Activated CD4-positive, alpha-beta T cell treated with anti-CD3 and anti-CD28 coated beads, Interleukin-2, amount 50 U/mL, for 24 hours (primary cell): ENCODE measurements around the gene USP46.

Experiments used
- DNase-seq, 2 donors: peaks; one replicate each; pipeline ENCODE4 v3.0.0-alpha.2; 2020; ENCODE audit warnings: low read depth in 1 of 2, low spot score in 1 of 2

The USP46 gene

GRCh38 chr4:52657292-52657617, 1.8 kb downstream of the USP46 start:
- no peak for DNase-seq

GRCh38 chr4:52655506-52655905, 3.6 kb downstream of the USP46 start:
- DNase-seq: no peak

GRCh38 chr4:52651996-52652672, 7.0 kb downstream of the USP46 start:
- DNase-seq: no peak

- DNase-seq: no peak
Observed at GRCh38 chr4:52648836-52649235, 10.3 kb downstream of the USP46 start.

- no peak for DNase-seq
Observed at GRCh38 chr4:52646741-52647140, 12.4 kb downstream of the USP46 start.

GRCh38 chr4:52646096-52646495, 13.0 kb downstream of the USP46 start:
- no peak for DNase-seq

- no peak for DNase-seq
Observed at GRCh38 chr4:52645300-52645699, 13.8 kb downstream of the USP46 start.

DNA sequence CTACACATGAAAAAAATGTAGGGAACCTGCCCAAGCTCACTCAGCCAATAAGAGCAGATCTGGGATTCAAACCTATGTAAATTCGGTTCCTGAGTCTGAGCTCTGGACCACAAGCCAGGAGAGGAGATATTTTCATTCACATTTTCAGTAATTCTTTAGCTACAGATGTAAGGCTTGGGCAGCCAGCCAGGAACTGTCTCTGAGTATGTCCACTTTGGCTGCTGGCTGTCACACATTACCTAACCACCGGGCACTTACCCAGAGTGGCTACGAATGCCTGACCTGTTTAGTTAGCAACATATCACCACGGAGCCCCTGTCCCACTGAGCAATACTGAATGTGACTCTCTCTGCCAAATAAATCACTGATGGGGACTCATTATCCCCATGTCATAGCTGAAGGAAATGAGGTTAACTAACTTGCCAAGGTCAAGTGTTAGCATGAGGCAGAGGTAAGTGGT, 15.3 kb downstream of the USP46 start:
- no peak for DNase-seq

DNA sequence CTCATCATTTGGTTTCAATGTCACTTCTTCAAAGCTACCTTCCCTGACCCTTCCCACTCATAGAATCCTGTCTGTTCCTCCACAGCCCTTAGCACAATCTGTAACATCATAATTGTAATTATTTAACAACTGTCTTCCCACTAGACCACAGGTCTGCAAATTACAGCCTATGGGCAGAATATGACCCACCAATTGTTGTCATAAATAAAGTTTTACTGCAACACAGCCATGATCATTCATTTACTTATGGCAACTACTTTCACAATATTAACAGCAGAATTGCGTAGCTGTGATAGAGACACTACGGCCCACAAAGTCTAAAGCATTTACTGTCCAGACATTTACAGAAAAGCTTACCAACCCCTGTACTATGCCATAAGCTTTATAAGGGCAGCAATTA, 15.9 kb downstream of the USP46 start:
- DNase-seq: no peak

DNA sequence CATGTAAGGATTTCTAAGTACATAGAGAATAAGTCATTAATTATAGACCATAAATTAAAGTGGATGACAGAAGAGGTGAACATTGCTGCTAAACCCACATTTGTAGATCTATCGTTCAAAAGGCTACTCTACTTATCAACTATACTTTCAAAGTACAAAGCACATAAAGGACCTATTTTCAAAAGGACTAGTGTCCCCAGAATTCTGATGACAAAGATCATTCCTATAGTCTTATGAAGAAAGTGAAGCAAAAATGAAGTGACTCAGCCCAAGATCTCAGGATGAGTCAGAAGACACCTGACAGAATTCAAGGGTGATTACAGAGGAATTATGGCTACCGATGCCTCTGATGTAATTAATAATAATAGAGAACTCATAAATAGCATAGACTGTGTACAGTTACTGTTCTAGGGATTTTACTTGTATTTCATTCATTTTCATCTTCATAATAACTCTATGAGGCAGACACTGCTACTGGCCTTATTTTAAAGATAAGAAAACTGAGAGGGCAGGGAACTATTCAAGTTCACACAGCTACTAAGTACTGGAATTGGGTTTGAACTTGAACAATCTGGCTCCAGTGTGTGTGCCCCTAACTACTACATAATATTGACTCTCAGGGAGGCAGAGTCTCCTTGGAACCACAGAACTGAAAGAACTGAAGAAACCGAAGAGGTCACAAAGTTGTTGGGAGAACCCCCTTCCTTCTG, 17.1 kb downstream of the USP46 start:
- no peak for DNase-seq

GRCh38 chr4:52640808-52641565, 18.1 kb downstream of the USP46 start:
- no peak for DNase-seq

- no peak for DNase-seq
Observed at GRCh38 chr4:52638717-52639116, 20.4 kb downstream of the USP46 start.

- no peak for DNase-seq
Observed at GRCh38 chr4:52637116-52637515, 22.0 kb downstream of the USP46 start.

DNA sequence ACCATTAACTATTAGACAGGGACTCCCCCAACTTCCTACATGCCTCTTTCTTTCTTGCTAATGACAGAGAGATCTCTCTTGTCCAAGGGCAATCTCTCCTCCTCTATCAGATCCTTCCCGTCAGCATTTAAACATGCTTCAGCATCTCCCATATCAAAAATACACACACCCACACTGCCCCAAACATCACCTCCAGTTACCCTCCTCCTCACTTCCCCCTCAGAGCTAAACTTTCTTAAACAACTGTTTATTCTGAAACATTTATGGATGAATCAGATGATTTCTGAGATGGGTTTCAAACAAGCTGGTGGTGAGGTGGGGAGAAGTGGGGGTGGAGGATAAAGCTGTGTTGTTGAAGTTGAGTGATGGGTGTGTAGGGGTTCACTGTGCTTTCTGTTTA, 23.5 kb downstream of the USP46 start:
- DNase-seq: no peak

DNA sequence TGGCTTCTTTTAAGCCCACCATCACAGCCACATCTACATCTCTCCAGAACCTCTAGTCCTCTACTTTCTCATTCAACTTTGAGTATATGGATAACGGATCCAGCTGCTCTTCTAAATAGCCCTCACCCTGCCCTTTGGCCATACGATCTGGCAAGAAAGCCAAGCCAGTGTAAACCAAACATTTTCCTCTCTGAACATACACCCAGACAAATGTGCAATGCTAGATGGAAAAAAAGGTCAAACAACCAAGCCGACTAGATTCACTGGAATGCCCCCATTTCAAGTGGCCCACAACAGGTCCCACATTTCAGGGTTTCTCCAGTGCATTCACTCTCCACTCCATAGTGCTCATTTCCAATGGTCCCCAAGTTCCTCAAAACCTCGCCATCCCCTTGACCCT, 24.0 kb downstream of the USP46 start:
- DNase-seq: no peak

GRCh38 chr4:52633846-52634245, 25.3 kb downstream of the USP46 start:
- DNase-seq: no peak

DNA sequence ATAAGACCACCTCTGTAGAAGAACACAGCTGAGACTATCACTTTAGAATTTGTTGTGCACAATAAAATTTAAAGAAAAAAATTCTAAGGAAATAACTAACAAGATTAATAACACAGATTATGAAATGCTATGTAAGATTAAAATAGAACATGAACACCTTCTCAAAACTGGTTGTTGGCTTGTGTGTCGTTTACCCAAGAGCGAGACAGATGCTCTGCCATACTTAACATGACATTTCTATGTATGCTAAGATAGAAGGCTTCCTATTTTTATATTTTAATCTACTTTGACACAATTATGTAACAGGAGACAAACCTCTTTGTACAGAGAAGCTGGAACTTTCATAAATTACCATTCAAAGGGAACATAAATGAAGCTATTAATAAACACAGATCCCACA, 30.1 kb downstream of the USP46 start:
- no peak for DNase-seq

GRCh38 chr4:52628543-52628942, 30.6 kb downstream of the USP46 start:
- no peak for DNase-seq

- DNase-seq: no peak
Observed at GRCh38 chr4:52627876-52628275, 31.2 kb downstream of the USP46 start.

DNA sequence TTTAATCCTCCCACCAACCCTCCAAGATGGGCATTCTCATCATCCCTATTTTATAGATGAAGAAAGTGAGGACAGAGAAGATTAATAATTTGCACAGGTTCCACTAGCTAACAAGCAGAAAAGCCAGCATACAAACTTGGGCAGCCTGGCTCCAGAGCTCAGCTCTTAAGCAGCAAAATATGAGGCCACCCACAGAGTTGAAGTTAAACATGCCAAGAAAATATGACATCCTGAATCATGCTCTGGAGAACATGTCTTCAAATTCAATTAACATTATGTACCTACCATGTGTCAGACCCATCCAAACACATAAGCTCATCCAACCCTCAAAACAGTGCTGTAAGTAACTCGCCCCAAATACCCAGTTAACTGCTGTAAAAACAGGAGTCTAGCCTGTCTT, 33.9 kb downstream of the USP46 start:
- DNase-seq: no peak

DNA sequence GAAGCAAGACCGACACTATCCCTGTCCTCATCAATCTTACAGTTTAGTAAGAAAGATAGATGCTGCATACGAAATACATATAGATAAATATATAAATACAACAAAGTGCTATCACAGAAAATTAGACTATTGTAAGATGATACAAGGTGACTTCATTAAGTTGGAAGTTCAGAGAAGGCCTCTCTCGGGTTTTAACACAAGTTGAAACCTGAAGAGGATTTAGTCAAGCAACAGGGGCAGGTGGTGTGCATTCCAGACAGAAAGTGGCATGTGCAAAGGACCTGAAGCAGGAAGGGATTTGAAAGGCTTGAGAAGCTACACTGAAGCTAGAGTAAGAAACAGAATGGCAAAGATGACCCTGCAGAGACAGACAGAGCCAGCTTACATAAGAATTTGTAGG, 36.5 kb downstream of the USP46 start:
- no peak for DNase-seq

GRCh38 chr4:52621567-52621966, 37.5 kb downstream of the USP46 start:
- DNase-seq: no peak
